ENCODE data around the gene GRM2. TPM values are rescaled to one million over a fixed set of nuclear protein-coding genes. Genes with fewer than 3 reads are reported as not detected.

GRM2 gene
- total and polyA plus RNA-seq, 4 donors = 1.3 to 10.2 (median 3.5) TPM

GRCh38 chr3:51686512-51687215 lies 20.2 kb upstream of the GRM2 start:
- H3K4me1 ChIP-seq (ENCODE audit: control insufficient read depth, insufficient read depth, low read length) = peaks cover 34% of the 10 kb centered on the region
- peaks cover 73% of the 10 kb centered on the region for H3K36me3 ChIP-seq (ENCODE audit: control insufficient read depth, insufficient read depth, low read length)
- no peak overlapping the region for H3K4me3 ChIP-seq (ENCODE audit: low read depth, low read length)
- H3K27me3 ChIP-seq (ENCODE audit: control insufficient read depth, insufficient read depth, low read length) = no peaks in the 10 kb centered on the region
- DNase-seq (ENCODE audit: low read depth in 4 of 6, low spot score in 6 of 6) = no peak
- H3K9me3 ChIP-seq (ENCODE audit: control insufficient read depth, insufficient read depth, low read length) = no peaks in the 10 kb centered on the region
- H3K27ac ChIP-seq (ENCODE audit: low read depth, low read length) = peak overlapping the region; percentile 1
- WGBS (ENCODE audit: insufficient coverage) = 81% methylated on average over 7 of the region's 10 CpGs

GRCh38 chr3:51687431-51688205 lies 19.2 kb upstream of the GRM2 start:
- 78% methylated on average over 14 of the region's 14 CpGs for WGBS (ENCODE audit: insufficient coverage)
- Histone ChIP-seq H3K4me3 (ENCODE audit: low read depth, low read length) (no peak overlapping the region), H3K4me1 (ENCODE audit: control insufficient read depth, insufficient read depth, low read length) (peaks cover 40% of the 10 kb centered on the region), H3K27me3 (ENCODE audit: control insufficient read depth, insufficient read depth, low read length) (no peaks in the 10 kb centered on the region), H3K36me3 (ENCODE audit: control insufficient read depth, insufficient read depth, low read length) (peaks cover 75% of the 10 kb centered on the region), H3K9me3 (ENCODE audit: control insufficient read depth, insufficient read depth, low read length) (no peaks in the 10 kb centered on the region), H3K27ac (ENCODE audit: low read depth, low read length) (no peak overlapping the region)
- DNase-seq (ENCODE audit: low read depth in 4 of 6, low spot score in 6 of 6) = peak in 1 of 6 donors; percentile 24

GRCh38 chr3:51688206-51688600 lies 18.7 kb upstream of the GRM2 start:
- Histone ChIP-seq H3K27ac (ENCODE audit: low read depth, low read length) (no peak overlapping the region), H3K9me3 (ENCODE audit: control insufficient read depth, insufficient read depth, low read length) (no peaks in the 10 kb centered on the region), H3K36me3 (ENCODE audit: control insufficient read depth, insufficient read depth, low read length) (peaks cover 77% of the 10 kb centered on the region), H3K4me3 (ENCODE audit: low read depth, low read length) (no peak overlapping the region), H3K27me3 (ENCODE audit: control insufficient read depth, insufficient read depth, low read length) (no peaks in the 10 kb centered on the region), H3K4me1 (ENCODE audit: control insufficient read depth, insufficient read depth, low read length) (peaks cover 46% of the 10 kb centered on the region)
- 90% methylated on average over 2 of the region's 3 CpGs for whole genome bisulfite sequencing (ENCODE audit: insufficient coverage)
- no peak for DNase-seq (ENCODE audit: low read depth in 4 of 6, low spot score in 6 of 6)

- no peaks in the 10 kb centered on the region for H3K9me3 ChIP-seq (ENCODE audit: control insufficient read depth, insufficient read depth, low read length)
- no peak for DNase-seq (ENCODE audit: low read depth in 4 of 6, low spot score in 6 of 6)
- 75% methylated on average over 4 of the region's 5 CpGs for WGBS (ENCODE audit: insufficient coverage)
- no peaks in the 10 kb centered on the region for H3K27me3 ChIP-seq (ENCODE audit: control insufficient read depth, insufficient read depth, low read length)
- H3K4me1 ChIP-seq (ENCODE audit: control insufficient read depth, insufficient read depth, low read length) = peaks cover 53% of the 10 kb centered on the region
- H3K36me3 ChIP-seq (ENCODE audit: control insufficient read depth, insufficient read depth, low read length) = peaks cover 80% of the 10 kb centered on the region
- H3K27ac ChIP-seq (ENCODE audit: low read depth, low read length) = no peak overlapping the region
- H3K4me3 ChIP-seq (ENCODE audit: low read depth, low read length) = no peak overlapping the region
These were observed 15.8 kb upstream of the GRM2 start for GRCh38 chr3:51691021-51691420.

GRCh38 chr3:51691949-51692348 lies 14.9 kb upstream of the GRM2 start:
- Histone ChIP-seq H3K4me1 (ENCODE audit: control insufficient read depth, insufficient read depth, low read length) (peaks cover 53% of the 10 kb centered on the region), H3K9me3 (ENCODE audit: control insufficient read depth, insufficient read depth, low read length) (no peaks in the 10 kb centered on the region), H3K27ac (ENCODE audit: low read depth, low read length) (no peak overlapping the region), H3K27me3 (ENCODE audit: control insufficient read depth, insufficient read depth, low read length) (no peaks in the 10 kb centered on the region), H3K4me3 (ENCODE audit: low read depth, low read length) (no peak overlapping the region), H3K36me3 (ENCODE audit: control insufficient read depth, insufficient read depth, low read length) (peaks cover 80% of the 10 kb centered on the region)
- no peak for DNase-seq (ENCODE audit: low read depth in 4 of 6, low spot score in 6 of 6)
- no CpG with 5 or more reads among the region's 3 CpGs for WGBS (ENCODE audit: insufficient coverage)

- DNase-seq (ENCODE audit: low read depth in 4 of 6, low spot score in 6 of 6) = no peak
- H3K9me3 ChIP-seq (ENCODE audit: control insufficient read depth, insufficient read depth, low read length) = no peaks in the 10 kb centered on the region
- H3K36me3 ChIP-seq (ENCODE audit: control insufficient read depth, insufficient read depth, low read length) = peaks cover 78% of the 10 kb centered on the region
- 83% methylated on average over 3 of the region's 8 CpGs for WGBS (ENCODE audit: insufficient coverage)
- no peak overlapping the region for H3K27ac ChIP-seq (ENCODE audit: low read depth, low read length)
- peaks cover 51% of the 10 kb centered on the region for H3K4me1 ChIP-seq (ENCODE audit: control insufficient read depth, insufficient read depth, low read length)
- H3K4me3 ChIP-seq (ENCODE audit: low read depth, low read length) = no peak overlapping the region
- no peaks in the 10 kb centered on the region for H3K27me3 ChIP-seq (ENCODE audit: control insufficient read depth, insufficient read depth, low read length)
These were observed 13.9 kb upstream of the GRM2 start for GRCh38 chr3:51692980-51693395.

- Histone ChIP-seq H3K9me3 (ENCODE audit: control insufficient read depth, insufficient read depth, low read length) (no peaks in the 10 kb centered on the region), H3K4me3 (ENCODE audit: low read depth, low read length) (no peak overlapping the region), H3K27ac (ENCODE audit: low read depth, low read length) (no peak overlapping the region), H3K36me3 (ENCODE audit: control insufficient read depth, insufficient read depth, low read length) (peaks cover 86% of the 10 kb centered on the region), H3K27me3 (ENCODE audit: control insufficient read depth, insufficient read depth, low read length) (no peaks in the 10 kb centered on the region), H3K4me1 (ENCODE audit: control insufficient read depth, insufficient read depth, low read length) (peaks cover 36% of the 10 kb centered on the region)
- 33% methylated on average over 10 of the region's 10 CpGs for WGBS (ENCODE audit: insufficient coverage)
- DNase-seq (ENCODE audit: low read depth in 4 of 6, low spot score in 6 of 6) = peak in 5 of 6 donors; percentile 45 to 97 (median 65)
These were observed 9.9 kb upstream of the GRM2 start for GRCh38 chr3:51696954-51697353.

- no peak overlapping the region for H3K4me3 ChIP-seq (ENCODE audit: low read depth, low read length)
- H3K36me3 ChIP-seq (ENCODE audit: control insufficient read depth, insufficient read depth, low read length) = peaks cover 90% of the 10 kb centered on the region
- no peaks in the 10 kb centered on the region for H3K9me3 ChIP-seq (ENCODE audit: control insufficient read depth, insufficient read depth, low read length)
- no peak overlapping the region for H3K27ac ChIP-seq (ENCODE audit: low read depth, low read length)
- no peaks in the 10 kb centered on the region for H3K27me3 ChIP-seq (ENCODE audit: control insufficient read depth, insufficient read depth, low read length)
- WGBS (ENCODE audit: insufficient coverage) = 85% methylated on average over 4 of the region's 6 CpGs
- H3K4me1 ChIP-seq (ENCODE audit: control insufficient read depth, insufficient read depth, low read length) = peaks cover 29% of the 10 kb centered on the region
- no peak for DNase-seq (ENCODE audit: low read depth in 4 of 6, low spot score in 6 of 6)
These were observed 8.7 kb upstream of the GRM2 start for GRCh38 chr3:51698209-51698608.

- Histone ChIP-seq H3K9me3 (ENCODE audit: control insufficient read depth, insufficient read depth, low read length) (no peaks in the 10 kb centered on the region), H3K36me3 (ENCODE audit: control insufficient read depth, insufficient read depth, low read length) (peaks cover 84% of the 10 kb centered on the region), H3K4me3 (ENCODE audit: low read depth, low read length) (no peak overlapping the region), H3K4me1 (ENCODE audit: control insufficient read depth, insufficient read depth, low read length) (peaks cover 39% of the 10 kb centered on the region), H3K27ac (ENCODE audit: low read depth, low read length) (no peak overlapping the region), H3K27me3 (ENCODE audit: control insufficient read depth, insufficient read depth, low read length) (no peaks in the 10 kb centered on the region)
- 94% methylated on average over 1 of the region's 2 CpGs for WGBS (ENCODE audit: insufficient coverage)
- DNase-seq (ENCODE audit: low read depth in 4 of 6, low spot score in 6 of 6) = no peak
These were observed 6.5 kb upstream of the GRM2 start for GRCh38 chr3:51700403-51700802.

- no peaks in the 10 kb centered on the region for H3K27me3 ChIP-seq (ENCODE audit: control insufficient read depth, insufficient read depth, low read length)
- no peaks in the 10 kb centered on the region for H3K9me3 ChIP-seq (ENCODE audit: control insufficient read depth, insufficient read depth, low read length)
- H3K4me1 ChIP-seq (ENCODE audit: control insufficient read depth, insufficient read depth, low read length) = peaks cover 30% of the 10 kb centered on the region
- no peak overlapping the region for H3K4me3 ChIP-seq (ENCODE audit: low read depth, low read length)
- 100% methylated on average over 1 of the region's 2 CpGs for WGBS (ENCODE audit: insufficient coverage)
- peaks cover 66% of the 10 kb centered on the region for H3K36me3 ChIP-seq (ENCODE audit: control insufficient read depth, insufficient read depth, low read length)
- DNase-seq (ENCODE audit: low read depth in 4 of 6, low spot score in 6 of 6) = no peak
- H3K27ac ChIP-seq (ENCODE audit: low read depth, low read length) = no peak overlapping the region
These were observed 4.7 kb upstream of the GRM2 start for GRCh38 chr3:51702156-51702555.
